Stimulated activated CD4-positive, alpha-beta T cell treated with anti-CD3 and anti-CD28 coated beads, Interleukin-1b, Interleukin-23, amount 100 ng/mL, for 24 hours (primary cell): ENCODE data around the gene MAN2C1.
A peak's percentile ranks its signal among the peaks of the same experiment; 100 is the strongest.
"Not testable (repeated sequence)": the region's sequence is repeated elsewhere in the genome, so short reads cannot be mapped to it uniquely, and the experiment has no call there.

Source experiments
- DNase-seq, 4 experiments: peaks; one replicate each; pipeline ENCODE4 v3.0.0-alpha.2; 2020; ENCODE audit warnings: low read depth in 4 of 4, low spot score in 1 of 4

The MAN2C1 gene

GRCh38 chr15:75347222-75348033 lies 21.0 kb downstream of the MAN2C1 start:
- DNase-seq = peak in 1 of 4 experiments; percentile 30

GRCh38 chr15:75346796-75347221 lies 21.6 kb downstream of the MAN2C1 start, which contains the start of gene NEIL1:
Gene NEIL1, plus strand, starts transcription at chr15:75347039. Its CDS starts 1,867 bp downstream, at chr15:75348906.
- DNase-seq = no peak

- not testable (repeated sequence) for DNase-seq
Observed at GRCh38 chr15:75343953-75344352, 24.5 kb downstream of the MAN2C1 start.

- no peak for DNase-seq
Observed at GRCh38 chr15:75342221-75342620, 26.2 kb downstream of the MAN2C1 start.

GRCh38 chr15:75339531-75340240 lies 28.7 kb downstream of the MAN2C1 start:
- DNase-seq = no peak

- DNase-seq = no peak
Observed at GRCh38 chr15:75338661-75339240, 29.7 kb downstream of the MAN2C1 start.

GRCh38 chr15:75335705-75336355 lies 32.6 kb downstream of the MAN2C1 start, which contains the start of gene COMMD4:
Gene COMMD4, plus strand, starts transcription at chr15:75336063. Its CDS starts 27 bp downstream, at chr15:75336090.
- DNase-seq = peak; percentile 72 to 86 (median 78)

GRCh38 chr15:75335313-75335704 lies 33.1 kb downstream of the MAN2C1 start:
- DNase-seq = no peak

- DNase-seq = not testable (repeated sequence)
Observed at GRCh38 chr15:75333654-75334419, 34.6 kb downstream of the MAN2C1 start.

GRCh38 chr15:75332093-75332492 lies 36.3 kb downstream of the MAN2C1 start:
- DNase-seq = not testable (repeated sequence)

- no peak for DNase-seq
Observed at GRCh38 chr15:75329571-75329970, 38.8 kb downstream of the MAN2C1 start.

GRCh38 chr15:75328493-75329314 lies 39.7 kb downstream of the MAN2C1 start:
- DNase-seq = no peak

GRCh38 chr15:75327491-75327890 lies 40.9 kb downstream of the MAN2C1 start:
- DNase-seq = no peak

GRCh38 chr15:75327005-75327404 lies 41.4 kb downstream of the MAN2C1 start:
- DNase-seq = no peak

GRCh38 chr15:75325922-75326321 lies 42.5 kb downstream of the MAN2C1 start:
- DNase-seq = no peak

- DNase-seq = no peak
Observed at GRCh38 chr15:75321711-75322110, 46.7 kb downstream of the MAN2C1 start.

GRCh38 chr15:75319231-75319897 lies 49.0 kb downstream of the MAN2C1 start:
- not testable (repeated sequence) for DNase-seq

- DNase-seq = no peak
Observed at GRCh38 chr15:75314552-75315290, 53.7 kb downstream of the MAN2C1 start.
